Type B pancreatic cell (in vitro differentiated cells): Measurements from ENCODE around the gene FRMD5. TPM values are rescaled to one million over a fixed set of nuclear protein-coding genes. Genes with fewer than 3 reads are reported as not detected.

Source experiments
- DNase-seq: peaks from one replicate; pipeline ENCODE4 v3.0.0; 2021; ENCODE audit warnings: mixed read lengths; ENCODE audit not compliant: unreplicated experiment; ENCODE audit errors: extremely low spot score
- H3K27ac Mint-ChIP-seq: 2 replicates; pipeline ENCODE4 v1.8.0; 2021; ENCODE audit warnings: mild to moderate bottlenecking, mixed read lengths
- H3K27me3 Mint-ChIP-seq: 2 replicates; pipeline ENCODE4 v1.8.0; 2021; ENCODE audit warnings: mixed read lengths
- H3K36me3 Mint-ChIP-seq: 2 replicates; pipeline ENCODE4 v1.8.0; 2021; ENCODE audit warnings: mixed read lengths
- H3K4me1 Mint-ChIP-seq: one replicate; pipeline ENCODE4 v1.8.0; 2021; ENCODE audit warnings: mixed read lengths; ENCODE audit not compliant: unreplicated experiment
- H3K4me3 Mint-ChIP-seq: 2 replicates; pipeline ENCODE4 v1.8.0; 2021; ENCODE audit warnings: mild to moderate bottlenecking, mixed read lengths
- H3K9me3 Mint-ChIP-seq: 2 replicates; pipeline ENCODE4 v1.8.0; 2021; ENCODE audit warnings: mixed read lengths
- total RNA-seq: library from RNA; stranded (reverse); gene quantifications from 2 replicates; pipeline ENCODE4 v1.2.1, GENCODE V29; 2021; ENCODE audit warnings: low replicate concordance
- TF ChIP-seq, protein P1 (sequence below): fragments of 200-600 bp; sonication (generic); conservative IDR thresholded peaks from 2 replicates; pipeline ENCODE4 v1.5.0; 2021; ENCODE audit warnings: antibody characterized with exemption, mild to moderate bottlenecking

Gene FRMD5
- total RNA-seq, 1 donor from 2014 or later = 3.8 TPM

DNA sequence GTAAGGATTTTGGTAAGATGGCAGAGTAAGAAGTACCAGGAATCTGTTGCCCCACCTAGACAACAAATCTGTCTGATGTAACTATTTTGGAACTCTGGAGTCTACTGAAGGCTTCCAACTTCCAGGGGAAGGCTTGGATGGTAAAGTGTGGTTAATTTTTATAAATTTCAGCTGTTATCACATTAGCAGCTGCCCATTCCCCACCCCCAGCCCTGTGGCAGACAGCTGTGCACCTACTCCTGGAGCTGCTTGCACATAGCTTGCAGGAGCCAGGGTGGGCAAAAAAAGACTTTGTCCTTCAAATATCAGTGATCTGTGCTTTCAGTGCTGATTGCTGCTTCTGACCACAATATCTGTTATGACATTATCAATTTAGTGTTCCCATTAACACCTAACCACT, 47.4 kb downstream of the FRMD5 start:
- H3K9me3 Mint-ChIP-seq = no peaks in the 10 kb centered on the region
- TF ChIP-seq, protein P1, sequence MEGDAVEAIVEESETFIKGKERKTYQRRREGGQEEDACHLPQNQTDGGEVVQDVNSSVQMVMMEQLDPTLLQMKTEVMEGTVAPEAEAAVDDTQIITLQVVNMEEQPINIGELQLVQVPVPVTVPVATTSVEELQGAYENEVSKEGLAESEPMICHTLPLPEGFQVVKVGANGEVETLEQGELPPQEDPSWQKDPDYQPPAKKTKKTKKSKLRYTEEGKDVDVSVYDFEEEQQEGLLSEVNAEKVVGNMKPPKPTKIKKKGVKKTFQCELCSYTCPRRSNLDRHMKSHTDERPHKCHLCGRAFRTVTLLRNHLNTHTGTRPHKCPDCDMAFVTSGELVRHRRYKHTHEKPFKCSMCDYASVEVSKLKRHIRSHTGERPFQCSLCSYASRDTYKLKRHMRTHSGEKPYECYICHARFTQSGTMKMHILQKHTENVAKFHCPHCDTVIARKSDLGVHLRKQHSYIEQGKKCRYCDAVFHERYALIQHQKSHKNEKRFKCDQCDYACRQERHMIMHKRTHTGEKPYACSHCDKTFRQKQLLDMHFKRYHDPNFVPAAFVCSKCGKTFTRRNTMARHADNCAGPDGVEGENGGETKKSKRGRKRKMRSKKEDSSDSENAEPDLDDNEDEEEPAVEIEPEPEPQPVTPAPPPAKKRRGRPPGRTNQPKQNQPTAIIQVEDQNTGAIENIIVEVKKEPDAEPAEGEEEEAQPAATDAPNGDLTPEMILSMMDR = no peak
- DNase-seq = no peak
- no peaks in the 10 kb centered on the region for H3K36me3 Mint-ChIP-seq
- no peaks in the 10 kb centered on the region for H3K4me1 Mint-ChIP-seq
- no peak overlapping the region for H3K4me3 Mint-ChIP-seq
- no peaks in the 10 kb centered on the region for H3K27me3 Mint-ChIP-seq
- H3K27ac Mint-ChIP-seq = no peak overlapping the region

DNA sequence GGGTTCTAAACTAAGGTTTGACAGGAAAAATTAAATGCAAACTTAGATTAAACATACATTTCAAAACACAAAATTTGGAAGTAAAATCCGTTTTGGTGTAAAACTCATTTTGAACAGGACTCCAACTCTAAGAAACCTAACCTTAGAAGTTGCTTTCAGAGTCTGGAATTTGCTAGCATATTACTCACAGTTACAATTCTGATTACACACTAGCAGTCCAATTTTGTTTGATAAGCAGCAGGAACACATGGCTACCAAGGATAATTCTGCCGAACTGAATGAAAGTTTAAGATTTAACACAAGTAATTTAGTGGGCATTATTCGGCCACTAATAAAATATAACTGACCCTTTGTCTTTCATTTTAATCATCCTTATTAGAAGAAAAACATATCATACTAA, 49.6 kb downstream of the FRMD5 start:
- H3K9me3 Mint-ChIP-seq = no peaks in the 10 kb centered on the region
- H3K27me3 Mint-ChIP-seq = no peaks in the 10 kb centered on the region
- TF ChIP-seq, protein P1 = no peak
- H3K27ac Mint-ChIP-seq = no peak overlapping the region
- no peak for DNase-seq
- no peaks in the 10 kb centered on the region for H3K4me1 Mint-ChIP-seq
- H3K36me3 Mint-ChIP-seq = no peaks in the 10 kb centered on the region
- H3K4me3 Mint-ChIP-seq = no peak overlapping the region

DNA sequence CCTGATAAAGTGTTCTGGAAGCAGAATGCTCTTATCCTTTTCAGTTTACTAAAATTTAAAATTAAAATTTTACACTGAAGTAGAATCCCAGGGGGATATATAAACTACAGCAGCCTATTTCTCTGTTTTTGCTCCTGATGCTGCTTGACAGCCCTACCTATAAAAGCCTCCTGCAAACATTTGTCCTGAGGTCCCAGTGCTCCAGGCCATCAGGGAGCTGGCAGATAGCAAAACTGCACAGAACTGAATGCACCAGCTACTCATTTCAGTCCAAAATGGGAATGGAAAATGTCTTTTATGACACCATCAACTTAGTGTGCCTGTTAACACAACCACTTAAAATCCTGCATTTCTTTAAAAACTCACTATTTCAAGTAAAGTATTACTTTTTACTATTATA, 50.1 kb downstream of the FRMD5 start:
- Mint-ChIP-seq H3K27me3 (no peaks in the 10 kb centered on the region), H3K4me3 (no peak overlapping the region), H3K36me3 (no peaks in the 10 kb centered on the region), H3K9me3 (no peaks in the 10 kb centered on the region), H3K4me1 (no peaks in the 10 kb centered on the region), H3K27ac (no peak overlapping the region)
- TF ChIP-seq, protein P1 = no peak
- DNase-seq = no peak

DNA sequence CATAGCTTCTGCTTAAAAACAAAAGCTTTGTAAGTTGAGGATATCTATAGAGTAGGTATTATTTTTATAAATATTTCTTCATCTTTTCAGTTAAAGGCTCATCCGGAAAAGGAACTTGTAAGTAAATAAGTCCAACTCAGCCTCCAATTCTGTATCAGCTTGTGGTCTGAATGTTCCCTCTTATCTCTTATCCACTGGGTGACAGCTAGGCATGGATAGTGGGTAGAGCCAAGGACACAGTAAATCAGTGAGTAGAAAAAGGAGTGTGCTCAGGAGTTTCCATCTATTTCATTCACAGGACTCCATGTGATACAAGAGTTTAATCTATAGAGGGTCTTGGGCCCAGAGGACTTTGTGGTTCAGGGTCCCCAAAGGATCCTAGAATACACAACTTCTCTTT, 50.9 kb downstream of the FRMD5 start:
- H3K27ac Mint-ChIP-seq = no peak overlapping the region
- H3K4me1 Mint-ChIP-seq = no peaks in the 10 kb centered on the region
- no peaks in the 10 kb centered on the region for H3K27me3 Mint-ChIP-seq
- no peak for DNase-seq
- H3K9me3 Mint-ChIP-seq = no peaks in the 10 kb centered on the region
- H3K36me3 Mint-ChIP-seq = no peaks in the 10 kb centered on the region
- TF ChIP-seq, protein P1 = no peak
- no peak overlapping the region for H3K4me3 Mint-ChIP-seq

DNA sequence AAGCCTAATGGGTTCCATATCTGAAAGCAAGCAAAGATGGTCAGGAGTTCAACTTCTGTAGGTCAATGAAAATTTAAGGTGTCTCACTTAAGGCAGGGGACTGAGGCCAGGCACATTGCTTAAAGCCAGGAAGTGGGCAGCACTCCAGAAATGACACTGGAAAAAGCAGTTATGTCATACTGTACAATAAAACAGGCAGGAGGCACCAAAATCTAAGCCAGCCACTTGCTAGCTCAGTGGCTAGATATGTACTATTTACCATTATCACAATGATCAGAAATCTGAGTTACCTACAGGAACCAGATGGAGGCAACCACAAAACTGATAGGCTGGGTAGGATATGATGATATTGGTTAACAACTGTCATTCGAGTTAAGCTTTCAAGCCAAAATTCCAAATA, 57.3 kb downstream of the FRMD5 start:
- Mint-ChIP-seq H3K27ac (no peak overlapping the region), H3K27me3 (no peaks in the 10 kb centered on the region), H3K4me3 (no peak overlapping the region), H3K36me3 (no peaks in the 10 kb centered on the region), H3K4me1 (no peaks in the 10 kb centered on the region), H3K9me3 (no peaks in the 10 kb centered on the region)
- DNase-seq = no peak
- TF ChIP-seq, protein P1 = no peak

DNA sequence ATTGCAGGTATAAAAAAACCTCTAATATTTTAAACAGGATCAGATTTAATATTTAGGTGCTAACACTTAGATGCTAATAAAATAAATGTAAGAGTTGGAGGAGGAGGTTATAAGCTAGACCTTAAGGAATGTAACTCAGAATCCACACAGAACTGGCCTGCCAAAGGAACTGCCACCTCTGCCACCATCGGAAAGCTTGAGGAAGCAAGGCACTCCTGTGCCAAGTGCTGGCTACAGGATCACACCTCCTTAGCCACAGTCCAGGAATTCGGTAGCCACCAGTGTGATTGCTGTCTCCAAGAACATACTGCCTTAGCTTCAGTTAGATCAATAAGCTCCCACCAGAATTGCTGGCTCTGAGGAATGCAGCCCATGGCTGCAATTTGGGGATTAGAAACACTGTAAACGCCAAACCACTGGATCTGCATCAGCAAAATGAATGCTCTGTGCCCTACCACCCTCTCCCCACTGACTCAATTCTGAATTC, 58.0 kb downstream of the FRMD5 start:
- H3K4me3 Mint-ChIP-seq = no peak overlapping the region
- no peaks in the 10 kb centered on the region for H3K36me3 Mint-ChIP-seq
- TF ChIP-seq, protein P1 = no peak
- H3K27me3 Mint-ChIP-seq = no peaks in the 10 kb centered on the region
- H3K4me1 Mint-ChIP-seq = no peaks in the 10 kb centered on the region
- no peaks in the 10 kb centered on the region for H3K9me3 Mint-ChIP-seq
- H3K27ac Mint-ChIP-seq = no peak overlapping the region
- no peak for DNase-seq
